Activated naive CD8-positive, alpha-beta T cell treated with anti-CD3 and anti-CD28 coated beads, Interleukin-2, amount 50 U/mL, for 16 hours (primary cell): ENCODE data around the gene CHRDL2.
"Not testable (repeated sequence)": the region's sequence is repeated elsewhere in the genome, so short reads cannot be mapped to it uniquely, and the experiment has no call there.

Experiments
- DNase-seq: peaks from one replicate; pipeline ENCODE4 v3.0.0-alpha.2; 2020; ENCODE audit warnings: low read depth, low spot score

Gene CHRDL2, protein sequence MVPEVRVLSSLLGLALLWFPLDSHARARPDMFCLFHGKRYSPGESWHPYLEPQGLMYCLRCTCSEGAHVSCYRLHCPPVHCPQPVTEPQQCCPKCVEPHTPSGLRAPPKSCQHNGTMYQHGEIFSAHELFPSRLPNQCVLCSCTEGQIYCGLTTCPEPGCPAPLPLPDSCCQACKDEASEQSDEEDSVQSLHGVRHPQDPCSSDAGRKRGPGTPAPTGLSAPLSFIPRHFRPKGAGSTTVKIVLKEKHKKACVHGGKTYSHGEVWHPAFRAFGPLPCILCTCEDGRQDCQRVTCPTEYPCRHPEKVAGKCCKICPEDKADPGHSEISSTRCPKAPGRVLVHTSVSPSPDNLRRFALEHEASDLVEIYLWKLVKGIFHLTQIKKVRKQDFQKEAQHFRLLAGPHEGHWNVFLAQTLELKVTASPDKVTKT

DNA sequence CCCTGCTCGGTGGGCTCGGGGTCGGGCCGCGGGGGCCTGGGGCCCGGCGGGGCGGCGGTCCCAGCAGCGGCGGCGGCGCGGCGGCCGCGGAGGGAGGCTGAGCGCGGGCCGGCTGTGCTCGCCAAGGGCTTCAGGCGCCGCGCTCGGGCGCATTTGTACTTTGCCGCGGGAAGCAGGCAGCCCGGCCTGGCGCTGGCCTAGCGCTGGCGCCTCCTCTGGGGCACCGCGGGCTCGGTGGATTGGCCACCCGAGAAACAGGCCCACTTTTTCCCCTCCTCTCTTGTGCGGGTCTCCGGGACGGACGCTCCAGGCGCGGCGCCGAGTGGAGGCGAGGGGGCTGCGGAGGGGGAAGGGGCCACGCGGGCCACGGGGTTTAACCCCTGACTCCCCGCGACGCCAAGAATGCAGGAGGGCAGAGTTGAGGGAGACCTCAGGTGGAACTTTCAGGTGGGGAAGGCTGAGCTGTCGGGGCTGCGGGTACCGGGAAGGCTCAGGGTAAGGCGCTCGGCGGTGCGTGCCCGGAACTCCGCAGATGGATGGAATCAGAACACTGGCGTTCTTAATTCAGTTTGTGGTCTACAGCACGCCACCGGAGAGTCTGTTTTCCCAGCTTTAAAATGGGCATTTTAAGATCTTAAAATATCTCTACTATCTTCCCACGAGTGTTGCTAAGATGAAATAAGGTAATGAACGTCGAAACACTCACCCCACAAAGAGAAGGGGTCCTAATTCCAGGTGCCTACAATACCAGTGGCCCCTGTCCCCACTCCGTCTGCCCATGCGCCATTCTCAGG lies at the start of gene CHRDL2:
TSS of gene CHRDL2 (minus strand) at position 126 of the 794 bp plus-strand sequence. CDS start 538 bp downstream, outside the sequence.
- no peak for DNase-seq

DNA sequence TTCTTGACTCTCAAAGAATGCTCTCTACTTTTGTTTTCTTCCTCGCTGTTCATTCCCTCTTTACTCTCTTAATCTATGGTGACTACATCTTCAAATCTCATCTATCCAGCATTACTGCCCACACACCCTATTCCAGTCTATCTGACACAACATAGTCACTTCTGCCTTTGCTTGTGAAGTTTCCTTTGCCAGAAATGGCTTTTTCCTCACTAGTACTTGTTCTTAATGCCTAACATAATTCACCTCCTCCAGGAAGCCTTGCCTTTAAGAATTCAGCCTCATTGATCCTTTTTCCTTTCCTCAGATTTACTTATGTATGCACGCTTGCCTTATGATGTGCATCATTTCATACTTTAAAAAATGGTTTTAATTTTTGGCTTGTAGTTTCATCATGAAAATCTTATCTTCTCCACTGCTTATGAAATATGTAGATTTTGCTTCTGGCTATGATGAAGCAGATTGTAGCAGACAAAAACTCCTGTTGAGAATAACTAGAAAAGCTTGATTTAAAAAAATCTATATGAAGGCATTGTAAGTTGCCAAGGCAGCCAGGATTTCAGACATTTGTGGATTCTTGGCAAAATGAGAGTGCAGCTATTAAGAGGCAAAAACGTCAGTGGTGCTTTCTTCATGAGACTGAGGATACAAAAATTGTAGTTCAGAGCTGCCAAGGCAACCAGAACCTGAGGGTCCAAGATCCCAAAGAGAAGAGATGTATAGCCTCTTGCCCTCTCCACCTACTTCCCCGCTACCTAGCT lies 49.2 kb upstream of the CHRDL2 start:
- DNase-seq, result no peak

DNA sequence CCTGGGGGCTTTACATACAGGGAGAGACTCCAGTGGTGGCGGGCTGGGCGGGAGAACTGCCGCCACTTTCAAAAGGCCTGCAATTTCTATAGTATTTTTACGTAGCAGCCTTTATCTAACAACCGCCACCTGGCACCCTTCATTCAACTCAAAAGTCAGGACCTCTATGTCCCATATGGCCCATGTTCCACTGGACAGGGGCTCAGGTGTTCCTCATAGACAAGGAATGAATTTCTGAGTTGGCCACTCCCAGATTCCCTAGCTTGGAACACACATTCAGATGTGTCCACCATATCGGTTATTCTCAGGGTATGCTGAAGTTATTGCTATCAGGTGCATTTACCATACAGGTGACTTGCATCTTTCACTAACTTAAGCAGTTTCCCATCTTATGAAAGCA lies 47.4 kb upstream of the CHRDL2 start:
- DNase-seq, result no peak

DNA sequence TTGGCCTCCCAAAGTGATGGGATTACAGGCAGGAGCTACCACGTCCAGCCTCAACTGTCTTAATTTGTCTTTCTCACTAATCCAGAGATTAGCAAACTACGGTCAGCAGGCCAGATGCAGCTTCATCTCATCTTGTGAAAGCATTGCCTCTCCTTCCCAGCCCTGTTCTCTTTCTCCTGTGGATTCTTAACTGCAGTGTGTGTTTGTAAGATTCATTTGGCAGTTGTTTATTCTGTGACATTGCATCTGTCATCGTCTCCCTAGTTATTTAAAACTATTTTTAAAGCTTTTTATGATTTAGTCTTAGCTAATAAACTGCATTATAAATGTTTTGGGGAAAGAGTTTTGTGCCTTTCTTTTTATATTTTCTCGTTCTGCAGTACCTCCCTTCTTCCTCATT lies 46.7 kb upstream of the CHRDL2 start:
- no peak for DNase-seq

DNA sequence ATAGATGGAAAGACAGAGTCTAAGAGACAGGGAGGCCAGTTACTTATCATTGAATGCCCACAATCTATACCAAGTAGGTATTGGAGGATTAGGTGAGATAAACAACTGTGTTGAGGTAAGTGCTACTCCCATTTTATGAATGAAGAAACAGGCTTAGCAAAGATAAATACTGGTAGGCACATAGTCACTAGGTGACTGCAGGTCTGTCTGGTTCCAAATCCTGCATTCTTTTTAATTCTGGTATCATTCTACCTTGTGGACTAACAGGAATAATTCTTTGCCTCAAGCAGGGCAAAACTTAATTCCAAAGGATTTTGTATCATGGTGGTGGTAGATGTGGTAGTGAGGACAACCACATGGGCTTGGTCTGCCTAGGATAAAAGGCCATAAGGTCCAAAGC lies 45.8 kb upstream of the CHRDL2 start:
- DNase-seq, result no peak

DNA sequence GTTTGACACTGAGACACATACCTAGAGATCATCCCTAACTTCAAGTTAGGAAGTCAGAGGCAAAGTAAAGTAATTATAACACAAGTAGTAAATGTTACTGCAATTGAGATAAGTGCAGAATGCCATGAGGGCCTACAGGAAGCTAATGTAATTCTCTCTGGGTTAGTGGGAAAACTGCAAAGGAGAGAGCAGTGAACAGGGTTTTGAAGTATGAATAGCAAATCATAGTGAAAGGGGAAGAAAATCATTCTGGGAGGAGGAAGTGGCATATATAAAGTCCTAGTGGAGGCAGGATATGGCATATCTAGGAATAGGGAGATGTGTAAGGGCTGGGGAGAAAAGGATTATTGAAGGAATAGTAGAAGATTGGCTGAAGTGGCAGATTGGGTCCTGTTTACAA lies 45.3 kb upstream of the CHRDL2 start:
- DNase-seq, result no peak

DNA sequence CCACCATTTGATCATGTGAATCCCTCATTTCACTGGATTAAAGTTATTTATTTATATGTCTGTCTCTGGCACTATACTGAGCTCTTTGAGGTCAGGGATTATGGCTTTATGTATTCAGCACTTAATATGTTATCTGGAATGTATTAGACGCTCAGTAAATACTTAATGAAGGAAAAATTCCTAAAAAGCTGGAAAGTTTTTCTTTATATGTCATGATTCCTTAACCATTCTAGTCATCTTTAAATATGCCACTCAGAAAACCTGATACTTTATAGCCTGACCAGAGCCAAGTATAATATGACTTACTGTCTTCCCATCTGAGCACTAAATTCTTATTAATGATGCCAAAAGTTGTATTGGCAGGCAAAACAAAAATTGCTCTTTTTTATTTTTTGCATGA lies 44.5 kb upstream of the CHRDL2 start:
- no peak for DNase-seq

DNA sequence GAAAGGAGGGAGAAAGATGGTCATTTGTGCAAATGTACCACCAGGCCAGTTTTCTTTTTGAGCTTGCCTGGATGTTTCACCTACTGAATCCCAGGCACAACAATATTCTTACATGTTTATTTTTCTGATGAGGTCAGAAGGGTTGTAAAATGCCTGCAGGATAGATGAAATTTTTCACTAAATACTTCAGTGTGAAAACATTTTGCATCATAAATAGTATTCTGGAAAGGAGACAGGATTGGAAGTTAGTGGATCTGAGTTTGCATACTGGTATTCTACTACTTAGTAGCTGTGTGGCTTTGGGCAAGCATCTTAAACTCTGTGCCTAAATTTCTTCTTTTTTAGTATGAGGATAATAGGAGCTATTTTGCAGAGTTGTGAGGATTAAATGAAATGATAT lies 42.2 kb upstream of the CHRDL2 start:
- no peak for DNase-seq

DNA sequence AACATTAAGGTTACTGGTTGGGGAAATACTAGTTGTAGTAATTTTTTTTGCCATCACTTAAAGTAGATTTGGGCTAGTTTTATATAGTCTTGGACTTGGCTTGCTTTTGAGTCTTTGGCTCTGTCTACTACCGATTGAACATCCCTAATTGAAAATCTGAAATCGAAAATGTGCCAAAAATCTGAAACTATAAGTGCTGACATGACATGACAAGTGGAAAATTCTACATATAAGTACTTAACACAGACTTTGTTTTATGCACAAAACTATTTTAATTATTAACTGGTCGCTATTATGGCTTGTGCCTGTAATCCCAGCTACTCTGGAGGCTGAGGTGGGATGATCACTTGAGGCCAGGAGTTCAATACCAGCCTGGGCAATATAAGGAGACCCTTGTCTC lies 39.9 kb upstream of the CHRDL2 start:
- no peak for DNase-seq

DNA sequence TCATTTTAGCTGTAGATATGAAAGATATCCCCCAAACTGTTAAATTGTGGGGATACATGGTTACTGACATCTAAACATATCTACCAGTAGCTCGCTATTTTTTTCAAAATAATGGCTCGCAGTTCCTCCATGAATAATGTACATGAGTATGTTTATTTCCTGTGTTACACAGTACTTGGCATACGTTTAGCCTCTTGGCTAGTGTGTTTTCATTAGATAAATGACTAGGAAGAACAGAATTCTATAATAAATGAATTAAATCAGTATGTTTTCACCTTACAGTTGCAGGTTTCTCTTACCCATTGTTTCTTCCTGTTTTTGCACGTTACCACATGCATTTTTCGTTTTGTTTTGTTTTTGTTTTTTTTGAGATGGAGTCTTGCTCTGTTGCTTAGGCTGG lies 39.2 kb upstream of the CHRDL2 start:
- DNase-seq, result no peak

DNA sequence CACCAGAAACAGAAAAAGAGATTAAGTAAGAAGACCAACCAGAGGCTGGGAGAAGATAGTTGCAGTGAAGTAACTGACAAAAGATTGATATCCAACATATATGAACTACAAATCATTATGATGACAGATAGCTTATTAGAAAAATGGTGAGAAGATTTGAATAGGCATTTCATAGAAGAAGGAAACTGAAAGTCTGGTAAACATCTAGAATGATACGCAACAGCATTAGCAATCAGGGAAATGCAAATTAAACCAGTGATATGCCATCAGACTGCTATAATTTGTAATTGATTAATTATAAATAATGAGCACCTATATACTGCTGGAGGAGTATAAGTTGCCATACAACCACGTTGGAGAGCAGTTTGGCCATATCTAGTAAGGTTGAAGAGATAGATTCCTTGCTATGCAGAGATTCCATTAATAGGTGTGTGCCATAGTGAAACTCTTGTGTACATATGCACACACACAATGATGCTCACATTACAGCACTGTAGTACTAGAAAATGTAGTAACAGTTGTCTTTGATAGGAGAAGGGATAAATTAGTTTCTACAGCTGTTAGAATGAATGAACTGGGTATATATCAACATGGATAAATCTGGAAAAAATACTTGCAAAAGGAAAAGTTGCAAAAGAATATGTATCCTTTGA lies 38.0 kb upstream of the CHRDL2 start:
- DNase-seq, result no peak

DNA sequence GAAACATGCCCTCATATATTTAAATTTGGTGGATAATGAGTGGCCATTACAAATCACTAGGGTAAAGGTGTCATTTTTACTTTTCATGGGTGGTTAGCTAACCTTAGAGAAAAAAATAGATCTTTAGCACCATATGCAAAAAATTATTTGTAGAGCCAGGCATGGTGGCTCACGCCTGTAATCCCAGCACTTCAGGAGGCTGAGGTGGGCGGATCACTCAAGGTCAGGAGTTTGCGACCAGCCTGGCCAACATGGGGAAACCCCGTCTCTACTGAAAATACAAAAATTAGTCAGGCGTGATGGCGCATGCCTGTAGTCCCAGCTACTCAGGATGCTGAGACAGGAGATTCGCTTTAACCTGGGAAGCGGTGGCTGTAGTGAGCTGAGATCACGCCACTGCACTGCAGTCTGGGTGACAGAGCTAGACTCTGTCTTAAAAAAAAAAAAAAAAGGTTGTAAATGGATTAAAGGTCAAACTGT lies 37.0 kb upstream of the CHRDL2 start:
- not testable (repeated sequence) for DNase-seq

DNA sequence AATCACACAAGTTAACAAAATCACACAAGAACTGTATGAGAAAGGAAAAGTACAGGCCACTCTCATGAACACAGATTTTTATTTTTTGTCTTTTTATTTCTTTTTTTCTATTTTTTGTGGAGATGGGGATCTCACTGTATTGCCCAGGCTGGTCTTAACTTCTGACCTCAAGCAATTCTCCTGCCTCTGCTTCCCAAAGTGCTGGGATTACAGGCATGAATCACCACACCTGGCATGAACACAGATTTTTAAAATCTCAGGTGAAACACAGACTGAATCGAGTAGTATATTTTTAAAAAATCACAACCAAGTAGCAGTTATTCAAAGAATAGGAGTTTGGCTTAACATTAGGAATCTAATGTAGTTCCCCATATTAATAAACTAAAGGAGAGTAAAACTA lies 35.7 kb upstream of the CHRDL2 start:
- no peak for DNase-seq

DNA sequence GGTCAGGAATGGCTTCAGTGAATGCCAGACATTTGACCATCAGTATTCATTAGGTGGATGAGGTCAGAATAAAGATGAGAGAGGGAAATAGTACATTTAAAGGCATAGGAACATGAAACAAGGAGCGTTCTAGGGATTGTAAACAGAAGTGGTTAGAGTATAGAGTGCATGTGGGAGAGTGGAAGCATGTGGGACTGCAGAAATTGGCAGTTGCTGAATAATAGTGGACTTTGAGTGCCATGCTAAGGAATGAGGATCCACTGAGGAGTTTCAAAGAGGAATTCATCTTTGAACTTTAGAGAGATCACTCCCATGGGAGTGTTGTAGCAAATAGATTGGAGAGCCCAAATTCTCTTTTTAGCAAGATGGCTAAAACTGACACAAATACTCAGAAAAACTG lies 25.3 kb upstream of the CHRDL2 start:
- DNase-seq, result no peak

DNA sequence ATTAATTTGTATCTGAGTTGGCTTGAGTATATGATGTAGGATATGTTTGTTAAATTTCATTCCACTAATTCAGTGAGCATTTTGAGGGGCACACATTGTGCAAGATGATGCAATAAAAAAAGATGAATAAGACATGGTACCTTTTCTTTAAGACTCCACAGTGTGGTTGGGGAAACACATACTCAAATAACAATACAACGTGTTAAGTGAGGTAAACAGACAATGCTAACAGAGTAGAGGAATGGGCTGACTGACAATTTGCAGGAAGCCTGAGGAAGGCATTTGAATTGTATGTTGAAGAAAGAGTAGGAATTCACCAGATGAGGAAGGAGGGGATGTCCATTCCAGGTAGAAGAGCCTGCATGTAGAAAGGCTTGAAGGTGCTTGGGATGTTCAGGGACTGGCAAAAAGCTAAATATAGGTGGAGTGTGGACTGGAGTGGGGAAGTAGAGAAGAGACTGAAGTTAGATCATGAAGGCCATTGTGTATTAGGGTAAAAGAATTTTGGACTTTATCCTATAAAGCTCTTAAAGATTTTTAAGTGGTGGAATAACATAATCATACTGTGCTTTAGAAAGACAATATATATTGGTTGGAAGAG lies 24.3 kb upstream of the CHRDL2 start:
- DNase-seq, result no peak

DNA sequence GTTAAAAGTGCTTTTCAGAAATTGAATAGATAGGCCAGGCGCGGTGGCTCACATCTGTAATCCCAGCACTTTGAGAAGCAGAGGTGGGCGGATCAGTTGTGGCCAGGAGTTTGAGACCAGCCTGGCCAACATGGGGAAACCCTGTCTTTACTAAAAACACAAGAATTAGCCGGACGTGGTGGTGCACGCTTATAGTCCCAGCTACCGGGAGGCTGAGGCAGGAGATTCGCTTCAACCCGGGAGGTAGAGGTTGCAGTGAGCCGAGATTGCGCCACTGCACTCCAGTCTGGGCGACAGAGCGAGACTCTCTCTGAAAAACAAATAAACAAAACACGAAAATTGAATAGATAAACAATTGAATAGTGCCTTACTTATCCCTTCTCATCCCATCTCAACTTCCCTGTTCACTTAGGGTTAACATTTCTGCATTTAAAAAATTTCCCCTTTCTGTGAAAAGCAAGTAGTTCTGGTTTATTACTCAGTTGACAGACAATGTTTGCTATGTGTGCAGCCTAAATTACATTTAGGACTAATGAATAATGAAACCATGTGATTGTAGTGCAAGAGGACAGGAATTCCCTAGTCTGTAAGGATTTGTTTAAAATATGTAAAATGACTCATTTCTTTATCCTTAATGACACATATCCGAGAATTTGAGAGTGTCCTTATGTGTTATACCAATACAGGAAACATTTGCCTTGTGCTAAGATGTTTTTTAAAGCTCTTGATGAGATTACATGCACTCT lies 23.5 kb upstream of the CHRDL2 start:
- no peak for DNase-seq

DNA sequence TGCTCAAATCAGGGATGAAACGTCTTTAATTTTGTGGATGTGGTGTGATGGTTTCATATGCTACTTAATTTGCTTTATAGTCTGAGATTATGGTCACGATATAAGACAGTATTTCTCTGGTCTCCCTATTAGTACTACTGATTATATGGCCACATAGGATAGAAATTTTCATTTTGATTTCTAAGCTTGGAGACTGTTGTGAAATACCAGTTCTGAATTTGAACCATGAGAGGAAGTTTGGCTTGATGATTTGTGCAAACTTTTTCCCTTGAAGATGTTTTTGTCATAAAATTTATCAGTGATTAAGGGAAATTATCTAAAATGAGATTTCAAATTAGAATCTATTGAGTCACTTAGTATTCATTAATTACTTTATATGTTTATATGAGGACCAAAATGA lies 20.1 kb upstream of the CHRDL2 start:
- no peak for DNase-seq

DNA sequence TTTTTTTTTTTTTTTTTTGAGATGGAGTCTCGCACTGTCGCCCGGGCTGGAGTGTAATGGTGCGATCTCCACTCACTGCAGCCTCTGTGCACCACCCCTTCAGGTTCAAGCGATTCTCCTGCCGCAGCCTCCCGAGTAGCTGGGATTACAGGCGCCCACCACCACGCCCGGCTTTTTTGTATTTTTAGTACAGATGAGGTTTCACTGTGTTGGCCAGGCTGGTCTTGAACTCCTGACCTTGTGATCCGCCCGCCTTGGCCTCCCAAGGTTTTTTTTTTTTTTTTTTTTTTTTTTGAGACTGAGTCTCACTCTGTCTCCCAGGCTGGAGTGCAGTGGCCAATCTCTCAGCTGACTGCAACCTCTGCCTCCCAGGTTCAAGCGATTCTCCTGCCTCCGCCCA lies 19.4 kb upstream of the CHRDL2 start:
- not testable (repeated sequence) for DNase-seq

DNA sequence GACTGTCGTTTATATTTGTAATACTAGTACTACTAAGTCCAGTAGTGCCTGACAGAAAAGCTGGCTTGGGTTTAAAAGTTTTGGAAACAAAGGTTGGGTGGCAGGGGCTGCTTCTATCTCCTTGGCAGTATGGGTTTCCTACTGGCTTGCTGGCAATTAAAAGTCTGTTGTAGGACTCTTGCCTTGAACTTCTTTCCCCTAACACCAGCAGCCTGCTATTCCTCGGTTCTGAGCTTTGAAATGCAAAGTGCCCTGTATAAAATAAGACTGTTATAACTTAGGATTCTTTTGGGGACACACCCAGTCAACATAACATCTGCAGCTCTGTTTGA lies 18.7 kb upstream of the CHRDL2 start:
- DNase-seq, result no peak

DNA sequence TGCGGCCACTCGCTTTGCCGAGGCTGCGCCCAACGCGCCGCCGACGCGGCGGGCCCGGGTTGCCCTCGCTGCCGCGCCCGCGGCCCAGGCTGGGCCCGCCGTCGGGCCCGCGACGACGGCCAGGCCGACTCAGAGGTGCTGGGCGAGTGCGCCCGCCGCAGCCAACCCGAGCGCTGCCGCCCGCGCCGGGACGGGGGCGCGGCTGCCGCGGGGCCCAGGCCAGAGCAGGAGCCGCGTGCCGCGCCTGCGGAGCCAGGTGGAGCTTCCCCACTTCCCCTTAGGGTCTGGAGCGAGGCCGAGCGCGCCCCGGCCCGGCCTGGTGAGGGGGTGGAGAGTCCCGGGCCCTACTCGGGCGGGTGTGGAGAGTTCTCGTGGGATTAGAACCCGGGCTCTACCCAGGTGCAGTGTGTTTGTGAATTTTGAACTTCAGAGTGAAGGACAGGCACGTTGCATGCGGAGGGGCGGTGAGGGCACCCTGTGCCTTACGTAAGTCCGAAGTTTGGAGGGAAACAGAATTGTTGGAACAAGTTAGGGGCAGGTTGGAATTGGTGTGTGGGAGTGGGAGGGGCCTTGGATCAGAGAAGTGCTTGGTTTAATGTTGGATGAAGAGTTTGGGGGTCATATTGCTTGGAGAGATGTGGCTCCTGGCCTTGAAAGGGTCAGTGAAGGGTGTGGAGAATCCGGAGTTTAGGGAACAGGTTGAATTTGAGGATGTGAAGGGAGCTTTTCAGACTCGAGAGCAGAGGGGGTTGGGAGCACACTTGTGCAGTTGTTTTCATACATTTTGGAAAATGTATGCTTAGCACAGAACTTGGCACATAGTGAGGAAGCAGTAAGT lies 18.1 kb upstream of the CHRDL2 start:
- DNase-seq, result no peak
